MM.1S (cell line): Measurements from ENCODE around the gene ARID1A.

Experiments
- DNase-seq: peaks from one replicate; pipeline ENCODE4 v3.0.0-alpha.2; 2015
- H2AFZ ChIP-seq: fragments of 300-600 bp; sonication (generic); 2 replicates; pipeline ENCODE4 v1.6.0; 2016; ENCODE audit warnings: antibody characterized with exemption, low read length
- H3F3A ChIP-seq: fragments of 300-600 bp; sonication (generic); 2 replicates; pipeline ENCODE4 v1.6.1; 2016; ENCODE audit warnings: mild to moderate bottlenecking, antibody characterized with exemption, low read length, moderate library complexity, mixed read lengths; ENCODE audit not compliant: insufficient read depth
- H3K27ac ChIP-seq: fragments of 300-600 bp; sonication (generic); 2 replicates; pipeline ENCODE4 v1.5.1; 2016; ENCODE audit warnings: mild to moderate bottlenecking, low read length
- H3K27me3 ChIP-seq: fragments of 300-600 bp; sonication (generic); replicated peaks from 2 replicates; pipeline ENCODE4 v1.6.0; 2016; ENCODE audit warnings: low read length; ENCODE audit not compliant: insufficient read depth
- H3K36me3 ChIP-seq: fragments of 300-600 bp; sonication (generic); replicated peaks from 2 replicates; pipeline ENCODE4 v1.6.1; 2016; ENCODE audit warnings: mild to moderate bottlenecking, low read length, mixed read lengths; ENCODE audit not compliant: insufficient read depth
- H3K4me1 ChIP-seq: fragments of 300-600 bp; sonication (generic); 2 replicates; pipeline ENCODE4 v1.6.1; 2016; ENCODE audit warnings: low read length, mixed read lengths
- H3K4me2 ChIP-seq: fragments of 300-600 bp; sonication (generic); 2 replicates; pipeline ENCODE4 v1.6.0; 2016; ENCODE audit warnings: low read depth, low read length
- H3K4me3 ChIP-seq: fragments of 300-600 bp; sonication (generic); 2 replicates; pipeline ENCODE4 v1.5.1; 2016; ENCODE audit warnings: low read length, mixed read lengths
- H3K79me2 ChIP-seq: fragments of 300-600 bp; sonication (generic); 2 replicates; pipeline ENCODE4 v1.6.1; 2016; ENCODE audit warnings: mixed run types, low read length, mixed read lengths
- H3K9ac ChIP-seq: fragments of 300-600 bp; sonication (generic); 2 replicates; pipeline ENCODE4 v1.6.1; 2016; ENCODE audit warnings: low read length, mixed read lengths
- H3K9me2 ChIP-seq: fragments of 300-600 bp; sonication (generic); replicated peaks from 2 replicates; pipeline ENCODE4 v1.6.1; 2016; ENCODE audit warnings: mild to moderate bottlenecking, low read length, mixed read lengths; ENCODE audit not compliant: insufficient read depth
- H3K9me3 ChIP-seq: fragments of 300-600 bp; sonication (generic); replicated peaks from 2 replicates; pipeline ENCODE4 v1.6.1; 2016; ENCODE audit warnings: mild to moderate bottlenecking, low read length, mixed read lengths; ENCODE audit not compliant: insufficient read depth
- H4K20me1 ChIP-seq: fragments of 300-600 bp; sonication (generic); 2 replicates; pipeline ENCODE4 v1.6.1; 2016; ENCODE audit warnings: mild to moderate bottlenecking, low read length, moderate library complexity, mixed read lengths; ENCODE audit not compliant: insufficient read depth
- CTCF ChIP-seq: fragments of 300-600 bp; sonication (generic); IDR thresholded peaks from 2 replicates; pipeline ENCODE4 v1.5.1; 2016; ENCODE audit warnings: antibody characterized with exemption, low read length, mixed read lengths
- EZH2 ChIP-seq: fragments of 300-600 bp; sonication (generic); optimal IDR thresholded peaks from 2 replicates; pipeline ENCODE3; 2017; ENCODE audit warnings: low read depth, mild to moderate bottlenecking, antibody characterized with exemption, low read length, mixed read lengths
- EZH2phosphoT487 ChIP-seq: fragments of 300-600 bp; sonication (generic); IDR thresholded peaks from 2 replicates; pipeline ENCODE4 v1.6.1; 2018; ENCODE audit warnings: antibody characterized with exemption, low read length

ARID1A gene

DNA sequence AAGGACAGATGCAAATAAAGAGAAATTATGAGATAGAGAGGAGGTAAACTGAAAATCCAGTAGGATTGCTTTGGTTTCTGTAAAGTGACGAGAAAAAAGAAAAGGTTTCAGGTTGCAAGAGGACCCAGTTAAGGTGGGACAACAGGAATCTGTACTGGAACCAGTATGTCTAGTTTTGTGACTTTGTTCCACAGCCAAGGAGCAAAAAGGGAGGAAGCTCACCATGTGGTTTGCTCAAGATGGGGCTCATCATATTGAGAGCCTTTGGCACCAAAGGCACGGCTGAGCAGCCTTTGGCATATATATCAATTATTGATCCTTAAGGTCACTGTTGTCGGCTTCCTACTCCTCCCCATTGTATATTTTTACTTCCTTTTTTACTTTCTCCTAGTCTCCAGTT lies 128.9 kb downstream of the ARID1A start:
- Histone ChIP-seq H3K27me3 (no peaks in the 10 kb centered on the region), H4K20me1 (no peaks in the 10 kb centered on the region), H3K9me2 (no peaks in the 10 kb centered on the region), H3K9me3 (no peaks in the 10 kb centered on the region), H3K79me2 (peaks cover 31% of the 10 kb centered on the region), H2AFZ (no peak overlapping the region), H3K27ac (no peak overlapping the region), H3K4me3 (no peak overlapping the region), H3F3A (peaks cover 12% of the 10 kb centered on the region), H3K4me2 (no peak overlapping the region), H3K36me3 (no peaks in the 10 kb centered on the region), H3K9ac (no peak overlapping the region), H3K4me1 (peaks cover 19% of the 10 kb centered on the region)
- TF ChIP-seq CTCF (no peak), EZH2 (no peak), EZH2phosphoT487 (no peak)
- no peak for DNase-seq

- Histone ChIP-seq H3K9me2 (no peaks in the 10 kb centered on the region), H3K4me2 (peak within 1 kb of the TSS; percentile 82), H3K4me1 (peaks cover 27% of the 10 kb centered on the region), H3K27me3 (no peaks in the 10 kb centered on the region), H3K79me2 (peaks cover 49% of the 10 kb centered on the region), H3K36me3 (no peaks in the 10 kb centered on the region), H3F3A (peaks cover 5% of the 10 kb centered on the region; the same call in 1 of the 2 replicates), H3K9me3 (no peaks in the 10 kb centered on the region), H2AFZ (peak within 1 kb of the TSS; percentile 90), H3K4me3 (peak within 1 kb of the TSS; percentile 64), H3K27ac (no peak within 1 kb of the TSS), H3K9ac (peak within 1 kb of the TSS; percentile 70), H4K20me1 (no peaks in the 10 kb centered on the region)
- TF ChIP-seq EZH2 (no peak), EZH2phosphoT487 (no peak), CTCF (peak; percentile 28)
- peak; percentile 73 for DNase-seq
These were observed 130.7 kb downstream of the ARID1A start, which contains the start of gene ZDHHC18 for GRCh38 chr1:26826261-26827105. Gene ZDHHC18 (plus strand): TSS chr1:26826688. CDS start chr1:26826805, 117 bp downstream.

DNA sequence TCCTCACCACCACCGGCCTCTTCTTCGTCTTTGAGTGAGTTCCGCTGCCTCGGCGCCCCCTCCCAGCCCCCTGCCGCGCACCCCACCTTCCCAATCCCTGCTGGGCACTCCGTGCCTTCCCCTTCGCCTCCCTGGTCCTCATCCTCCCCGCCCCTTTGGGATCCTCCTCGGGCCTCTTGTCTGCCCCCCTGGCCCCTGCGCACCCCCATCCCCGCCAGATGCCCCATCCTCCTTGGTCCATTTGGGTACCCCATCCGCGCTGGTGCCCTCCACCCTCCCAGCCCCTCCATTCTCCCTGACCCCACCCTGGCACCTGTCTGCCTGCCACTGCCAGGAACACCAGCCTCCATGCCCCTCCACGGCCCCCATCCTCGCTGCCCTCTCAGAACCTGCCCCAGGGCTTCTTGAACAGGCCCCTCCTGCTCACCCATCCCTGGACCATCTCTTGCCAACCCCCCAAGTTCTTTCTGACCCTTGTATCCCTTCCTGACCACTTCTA lies 131.3 kb downstream of the ARID1A start:
- Histone ChIP-seq H3K36me3 (no peaks in the 10 kb centered on the region), H3K9ac (peak overlapping the region; percentile 70), H3K9me3 (no peaks in the 10 kb centered on the region), H3F3A (peaks cover 10% of the 10 kb centered on the region), H3K4me3 (peak overlapping the region; percentile 64), H3K4me1 (peaks cover 33% of the 10 kb centered on the region), H2AFZ (no peak overlapping the region; the same call in 1 of the 2 replicates), H3K27me3 (no peaks in the 10 kb centered on the region), H3K9me2 (no peaks in the 10 kb centered on the region), H3K79me2 (peaks cover 55% of the 10 kb centered on the region), H4K20me1 (no peaks in the 10 kb centered on the region), H3K27ac (no peak overlapping the region), H3K4me2 (peak overlapping the region; percentile 82)
- TF ChIP-seq EZH2phosphoT487, result no peak
- TF ChIP-seq CTCF, result no peak
- no peak for DNase-seq
